NCI-H510A (cell line): ENCODE data around the gene POFUT1.
A peak's percentile ranks its signal among the peaks of the same experiment; 100 is the strongest.
"Not testable (repeated sequence)": the region's sequence is repeated elsewhere in the genome, so short reads cannot be mapped to it uniquely, and the experiment has no call there.

Experiments used
- DNase-seq: peaks from one replicate; lab custom pipeline; 2025; lab: John Stamatoyannopoulos, UW

POFUT1 gene

GRCh38 chr20:32207626-32208498 lies at the start of gene POFUT1, which contains the start of gene PLAGL2:
Gene POFUT1 (plus strand): TSS chr20:32207880. CDS start chr20:32207942, 62 bp downstream.
Gene PLAGL2 (minus strand): TSS chr20:32207743. CDS start chr20:32202178, 5,565 bp downstream.
- peak; percentile 91 for DNase-seq

DNA sequence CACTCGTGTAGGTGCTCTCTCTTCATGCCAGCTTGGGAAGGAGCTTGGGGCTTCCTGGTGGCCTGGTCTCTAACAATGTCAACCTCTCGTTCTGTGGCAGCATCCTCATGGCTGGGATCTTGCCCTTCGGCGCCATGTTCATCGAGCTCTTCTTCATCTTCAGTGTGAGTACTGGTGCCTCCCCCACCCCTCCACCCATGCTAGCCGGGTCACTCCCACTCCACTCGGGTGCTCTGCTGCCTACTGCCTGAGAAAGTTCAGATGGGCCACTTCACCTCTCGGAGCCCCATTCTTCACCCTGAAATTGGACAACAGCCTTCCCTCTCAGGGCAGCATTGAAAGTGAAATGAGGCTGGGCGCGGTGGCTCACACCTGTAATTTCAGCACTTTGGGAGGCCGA lies 49.3 kb upstream of the POFUT1 start:
- no peak for DNase-seq

GRCh38 chr20:32158943-32159660 lies 48.6 kb upstream of the POFUT1 start:
- DNase-seq = no peak

DNA sequence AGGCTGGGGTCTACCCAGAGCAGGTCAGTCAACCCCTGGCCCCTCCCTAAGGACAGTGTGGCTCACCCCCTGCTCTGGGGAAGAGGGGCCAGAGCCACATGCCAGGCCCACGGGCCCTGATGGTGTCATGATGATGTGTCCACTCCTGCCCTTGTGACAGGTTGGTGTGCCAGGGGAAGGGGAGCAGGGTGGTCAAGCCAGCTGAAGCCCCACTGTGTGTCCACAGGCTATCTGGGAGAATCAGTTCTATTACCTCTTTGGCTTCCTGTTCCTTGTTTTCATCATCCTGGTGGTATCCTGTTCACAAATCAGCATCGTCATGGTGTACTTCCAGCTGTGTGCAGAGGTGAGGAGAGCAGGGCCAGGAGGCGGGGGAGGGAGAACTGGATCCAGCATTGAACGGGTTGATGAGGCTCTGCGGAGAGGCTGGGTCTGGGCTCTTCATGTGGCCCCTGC lies 47.9 kb upstream of the POFUT1 start:
- no peak for DNase-seq

DNA sequence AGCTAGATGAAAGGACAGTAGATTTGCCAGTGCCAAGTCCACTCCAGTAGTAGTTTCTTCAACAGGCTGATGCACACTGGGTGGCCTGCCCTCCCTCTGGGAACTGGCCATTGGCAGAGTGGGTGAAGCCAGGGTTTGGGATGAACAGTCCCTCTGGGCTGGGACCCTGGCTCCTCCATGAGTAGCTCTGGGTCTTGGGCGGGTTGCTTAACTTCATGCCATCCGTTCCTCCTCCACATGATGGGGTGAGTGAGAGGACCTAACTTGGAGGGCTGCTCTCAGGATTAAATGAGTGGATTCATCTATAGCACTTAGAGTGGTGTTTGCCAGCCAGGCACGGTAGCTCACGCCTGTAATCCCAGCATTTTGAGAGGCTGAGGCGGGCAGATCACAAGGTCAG lies 47.3 kb upstream of the POFUT1 start:
- no peak for DNase-seq

DNA sequence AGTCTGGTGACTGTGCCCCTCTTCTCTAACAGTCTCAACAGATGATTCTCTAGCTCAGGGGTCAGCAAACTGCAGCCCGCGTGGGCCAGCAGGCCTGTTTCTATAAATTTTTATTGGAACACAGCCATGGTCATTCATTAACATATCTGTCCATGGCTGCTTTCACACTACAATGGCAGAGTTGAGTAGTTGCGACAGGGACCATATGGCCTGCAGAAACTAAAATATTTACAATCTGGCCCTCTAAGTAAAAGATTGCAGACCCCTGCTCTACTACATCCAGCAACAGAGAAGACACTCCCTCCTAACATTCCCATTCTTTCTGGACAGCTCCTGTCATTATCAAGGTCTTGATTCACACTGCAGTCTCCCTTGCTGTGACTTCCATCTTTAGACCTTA lies 45.3 kb upstream of the POFUT1 start:
- DNase-seq = no peak

DNA sequence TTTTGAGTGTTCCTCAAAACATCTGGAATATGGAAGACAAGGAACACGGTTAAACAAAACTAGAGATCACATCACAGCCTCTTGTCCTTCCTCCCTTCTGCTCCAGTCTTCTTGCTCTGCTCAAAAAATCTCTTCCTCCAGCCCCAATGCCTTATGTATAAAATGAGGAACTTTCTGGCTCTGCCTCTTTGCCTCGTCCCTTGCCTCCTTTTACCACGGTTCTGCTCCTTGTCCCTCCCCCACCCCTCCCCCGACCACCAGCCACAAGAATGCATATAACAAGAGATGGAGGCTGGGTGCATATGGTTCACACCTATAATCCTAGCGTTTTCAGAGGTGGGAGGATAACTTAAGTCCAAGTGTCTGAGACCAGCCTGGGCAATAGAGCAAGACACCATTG lies 43.7 kb upstream of the POFUT1 start:
- DNase-seq = no peak

DNA sequence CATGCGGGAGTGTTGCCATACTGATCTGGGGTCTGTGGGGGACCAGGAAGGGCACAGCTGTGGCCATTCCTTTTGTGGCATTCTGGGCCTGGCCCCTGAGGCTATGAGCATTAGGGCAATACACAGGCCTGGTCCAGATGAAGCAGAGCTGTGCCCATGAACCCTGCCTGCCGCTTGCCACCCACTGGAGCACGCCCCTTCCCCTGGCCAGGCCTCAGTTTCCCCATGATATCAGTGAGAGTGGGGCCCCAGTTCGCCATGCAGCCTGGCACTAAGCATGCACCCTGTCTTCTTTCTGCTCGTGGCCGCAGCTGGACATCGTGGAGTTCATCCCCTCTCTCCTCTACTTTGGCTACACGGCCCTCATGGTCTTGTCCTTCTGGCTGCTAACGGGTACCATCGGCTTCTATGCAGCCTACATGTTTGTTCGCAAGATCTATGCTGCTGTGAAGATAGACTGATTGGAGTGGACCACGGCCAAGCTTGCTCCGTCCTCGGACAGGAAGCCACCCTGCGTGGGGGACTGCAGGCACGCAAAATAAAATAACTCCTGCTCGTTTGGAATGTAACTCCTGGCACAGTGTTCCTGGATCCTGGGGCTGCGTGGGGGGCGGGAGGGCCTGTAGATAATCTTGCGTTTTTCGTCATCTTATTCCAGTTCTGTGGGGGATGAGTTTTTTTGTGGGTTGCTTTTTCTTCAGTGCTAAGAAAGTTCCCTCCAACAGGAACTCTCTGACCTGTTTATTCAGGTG lies 42.5 kb upstream of the POFUT1 start:
- DNase-seq = no peak

GRCh38 chr20:32165836-32166545 lies 41.7 kb upstream of the POFUT1 start:
- DNase-seq = no peak

DNA sequence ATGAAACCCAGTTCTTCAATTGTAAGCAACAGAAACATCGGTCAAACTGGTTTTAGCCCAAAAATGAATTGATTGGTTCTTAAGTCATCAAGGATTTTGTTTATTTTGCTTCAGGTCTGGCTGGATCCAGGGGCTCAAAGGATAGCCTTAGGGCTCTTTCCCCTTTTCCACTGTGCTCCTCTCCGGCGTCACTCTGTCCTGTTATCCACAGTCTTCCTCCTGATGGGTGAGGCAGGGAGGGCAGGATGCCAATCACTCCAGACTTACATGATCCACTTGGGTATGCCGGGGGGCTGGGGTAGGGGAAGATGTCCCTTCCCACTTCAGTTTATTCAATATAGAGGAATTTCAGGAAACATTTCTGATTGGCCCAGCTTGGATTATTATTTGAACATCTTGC lies 40.1 kb upstream of the POFUT1 start:
- no peak for DNase-seq

GRCh38 chr20:32168184-32168910 lies 39.3 kb upstream of the POFUT1 start:
- DNase-seq = no peak

DNA sequence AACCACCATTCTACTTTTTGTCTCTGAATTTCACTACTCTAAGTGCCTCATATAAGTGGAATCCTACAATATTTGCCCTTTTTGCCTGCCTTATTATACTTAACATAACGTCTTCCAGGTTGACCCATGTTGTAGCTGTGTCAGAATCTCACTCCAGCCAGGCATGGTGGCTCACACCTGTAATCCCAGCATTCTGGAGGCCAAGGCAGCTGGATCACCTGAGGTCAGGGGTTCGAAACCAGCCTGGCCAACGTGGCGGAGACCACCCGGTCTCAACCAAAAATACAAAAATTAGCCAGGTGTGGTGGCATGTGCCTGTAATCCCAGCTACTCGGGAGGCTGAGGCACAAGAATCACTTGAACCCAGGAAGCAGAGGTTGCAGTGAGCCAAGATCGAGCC lies 30.0 kb upstream of the POFUT1 start:
- DNase-seq = not testable (repeated sequence)

GRCh38 chr20:32179515-32179914 lies 28.2 kb upstream of the POFUT1 start:
- no peak for DNase-seq

- no peak for DNase-seq
Measured at GRCh38 chr20:32179934-32180333, 27.7 kb upstream of the POFUT1 start.

- DNase-seq = no peak
Measured at GRCh38 chr20:32181606-32182005, 26.1 kb upstream of the POFUT1 start.

DNA sequence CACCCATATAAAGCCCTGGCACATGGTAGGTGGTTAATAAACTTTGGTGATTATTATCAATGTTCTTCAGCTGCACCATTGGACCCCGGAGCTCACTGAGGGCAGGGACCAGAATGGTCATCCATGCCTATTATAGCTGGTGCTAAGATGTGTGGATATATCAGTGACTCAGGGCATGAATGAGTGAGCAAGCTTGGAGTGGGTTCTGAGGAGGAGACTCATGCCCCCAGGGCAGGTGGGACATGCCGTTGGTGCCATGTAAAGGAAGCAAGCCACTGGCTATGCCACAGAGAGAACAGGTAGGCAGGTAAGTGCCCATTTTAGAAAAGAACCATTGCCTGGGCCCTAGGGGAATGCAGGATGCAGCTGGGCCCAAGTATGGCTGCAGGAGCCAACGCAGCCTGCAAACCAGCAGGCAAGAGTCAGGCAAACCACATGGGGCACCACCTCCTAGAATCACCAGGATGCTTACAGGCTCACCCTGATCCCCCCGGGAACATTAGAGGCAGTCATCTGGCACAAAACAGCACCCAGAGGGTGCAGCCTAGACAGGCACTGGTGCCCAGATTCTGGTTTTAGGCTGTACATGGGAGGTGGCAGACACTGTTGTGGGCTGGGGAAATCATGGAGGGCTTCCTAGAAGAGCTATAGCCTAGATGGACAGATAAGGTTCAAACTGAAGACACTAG lies 23.6 kb upstream of the POFUT1 start:
- DNase-seq = no peak

GRCh38 chr20:32184961-32185603 lies 22.6 kb upstream of the POFUT1 start:
- DNase-seq = no peak

DNA sequence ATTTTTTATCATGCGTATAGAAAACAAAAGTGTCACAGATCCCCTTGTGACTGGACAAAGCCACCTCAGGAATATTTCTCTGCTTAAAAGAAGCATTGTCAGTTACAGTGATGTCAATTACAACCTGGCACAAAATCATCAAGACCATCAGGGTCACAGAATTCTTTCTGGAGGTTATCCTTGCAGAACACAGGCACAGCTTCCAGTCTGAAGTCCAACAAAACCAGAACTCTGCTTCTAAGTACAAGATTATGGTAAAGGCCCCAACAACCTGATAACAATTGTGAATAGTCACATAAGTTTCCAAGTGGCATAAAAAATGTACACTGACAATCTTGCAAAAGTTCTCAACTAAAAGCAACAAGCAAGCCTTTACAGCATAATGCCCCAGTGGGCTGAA lies 21.2 kb upstream of the POFUT1 start:
- no peak for DNase-seq

GRCh38 chr20:32188376-32189122 lies 19.1 kb upstream of the POFUT1 start:
- no peak for DNase-seq
